H1 (cell line): ENCODE measurements around the gene GAPDHS. TPM values are rescaled to one million over a fixed set of nuclear protein-coding genes. Genes with fewer than 3 reads are reported as not detected.

Experiments used
- KDM4A ChIP-seq: IDR thresholded peaks from one replicate; pipeline ENCODE4 v1.7.1; 2012; ENCODE audit warnings: low read depth, mild to moderate bottlenecking, moderate library complexity, low read length, inconsistent platforms; ENCODE audit not compliant: severe bottlenecking
- polyA plus RNA-seq, 7 experiments: library from polyadenylated mRNA; depleted of rRNA in 3 of 7; stranded (reverse) in 5 of 7; unstranded in 2 of 7; fragments of >200 nt in 5 of 7; fragments of 200-250 nt in 2 of 7; gene quantifications; 1 replicate in 5 of 7; 2 replicates in 1 of 7; 4 replicates in 1 of 7; pipeline versions ENCODE4 v1.2.1 to v1.2.3, GENCODE V29; 2011 to 2013; ENCODE audit warnings: missing spikeins in 2 of 7, mixed read lengths in 2 of 7
- total RNA-seq: library from RNA; stranded (reverse); fragmentation: NEBNext Ultra II Directional; extraction: Animal tissue kit (Norgen Biotek cat#: 25700); gene quantifications from 2 replicates; pipeline ENCODE4 v1.2.1, GENCODE V29; 2021
- TF ChIP-seq, protein P1 (sequence below): fragments of 300-600 bp; sonication (generic); IDR thresholded peaks from 2 replicates; pipeline ENCODE4 v1.7.1; 2012; ENCODE audit warnings: low read length, moderate library complexity, mild to moderate bottlenecking, inconsistent platforms; ENCODE audit not compliant: insufficient replicate concordance
- TF ChIP-seq, protein P2 (sequence below): IDR thresholded peaks from 2 replicates; pipeline ENCODE4 v1.6.1; 2012; ENCODE audit warnings: low read length, inconsistent platforms

The GAPDHS gene
- total and polyA plus RNA-seq, 2 of the 8 experiments (the other 6 are each of a cell fraction or from before 2014, with no cell fraction given), result 0.26 TPM; not detected in 1

DNA sequence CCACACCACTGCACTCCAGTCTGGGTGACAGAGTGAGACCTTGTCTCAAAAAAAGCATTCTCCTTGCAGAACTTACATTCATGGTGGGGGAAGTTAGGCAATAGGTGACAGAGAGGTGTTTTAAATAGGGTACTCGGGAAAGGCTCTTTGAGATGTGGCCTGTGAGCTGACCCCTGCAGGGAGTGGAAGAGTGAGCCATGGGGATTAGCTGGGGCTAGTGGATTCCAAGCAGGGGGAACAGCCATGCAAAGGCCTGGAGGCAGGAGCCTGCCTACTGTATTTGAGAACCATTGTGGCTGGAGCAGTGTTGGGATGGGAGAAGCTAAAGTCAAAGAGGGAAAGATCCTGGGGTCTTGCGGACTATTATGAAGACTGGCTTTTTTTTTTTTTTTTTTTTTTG is 15.9 kb upstream of the GAPDHS start (continued):
- TF ChIP-seq, protein P1, sequence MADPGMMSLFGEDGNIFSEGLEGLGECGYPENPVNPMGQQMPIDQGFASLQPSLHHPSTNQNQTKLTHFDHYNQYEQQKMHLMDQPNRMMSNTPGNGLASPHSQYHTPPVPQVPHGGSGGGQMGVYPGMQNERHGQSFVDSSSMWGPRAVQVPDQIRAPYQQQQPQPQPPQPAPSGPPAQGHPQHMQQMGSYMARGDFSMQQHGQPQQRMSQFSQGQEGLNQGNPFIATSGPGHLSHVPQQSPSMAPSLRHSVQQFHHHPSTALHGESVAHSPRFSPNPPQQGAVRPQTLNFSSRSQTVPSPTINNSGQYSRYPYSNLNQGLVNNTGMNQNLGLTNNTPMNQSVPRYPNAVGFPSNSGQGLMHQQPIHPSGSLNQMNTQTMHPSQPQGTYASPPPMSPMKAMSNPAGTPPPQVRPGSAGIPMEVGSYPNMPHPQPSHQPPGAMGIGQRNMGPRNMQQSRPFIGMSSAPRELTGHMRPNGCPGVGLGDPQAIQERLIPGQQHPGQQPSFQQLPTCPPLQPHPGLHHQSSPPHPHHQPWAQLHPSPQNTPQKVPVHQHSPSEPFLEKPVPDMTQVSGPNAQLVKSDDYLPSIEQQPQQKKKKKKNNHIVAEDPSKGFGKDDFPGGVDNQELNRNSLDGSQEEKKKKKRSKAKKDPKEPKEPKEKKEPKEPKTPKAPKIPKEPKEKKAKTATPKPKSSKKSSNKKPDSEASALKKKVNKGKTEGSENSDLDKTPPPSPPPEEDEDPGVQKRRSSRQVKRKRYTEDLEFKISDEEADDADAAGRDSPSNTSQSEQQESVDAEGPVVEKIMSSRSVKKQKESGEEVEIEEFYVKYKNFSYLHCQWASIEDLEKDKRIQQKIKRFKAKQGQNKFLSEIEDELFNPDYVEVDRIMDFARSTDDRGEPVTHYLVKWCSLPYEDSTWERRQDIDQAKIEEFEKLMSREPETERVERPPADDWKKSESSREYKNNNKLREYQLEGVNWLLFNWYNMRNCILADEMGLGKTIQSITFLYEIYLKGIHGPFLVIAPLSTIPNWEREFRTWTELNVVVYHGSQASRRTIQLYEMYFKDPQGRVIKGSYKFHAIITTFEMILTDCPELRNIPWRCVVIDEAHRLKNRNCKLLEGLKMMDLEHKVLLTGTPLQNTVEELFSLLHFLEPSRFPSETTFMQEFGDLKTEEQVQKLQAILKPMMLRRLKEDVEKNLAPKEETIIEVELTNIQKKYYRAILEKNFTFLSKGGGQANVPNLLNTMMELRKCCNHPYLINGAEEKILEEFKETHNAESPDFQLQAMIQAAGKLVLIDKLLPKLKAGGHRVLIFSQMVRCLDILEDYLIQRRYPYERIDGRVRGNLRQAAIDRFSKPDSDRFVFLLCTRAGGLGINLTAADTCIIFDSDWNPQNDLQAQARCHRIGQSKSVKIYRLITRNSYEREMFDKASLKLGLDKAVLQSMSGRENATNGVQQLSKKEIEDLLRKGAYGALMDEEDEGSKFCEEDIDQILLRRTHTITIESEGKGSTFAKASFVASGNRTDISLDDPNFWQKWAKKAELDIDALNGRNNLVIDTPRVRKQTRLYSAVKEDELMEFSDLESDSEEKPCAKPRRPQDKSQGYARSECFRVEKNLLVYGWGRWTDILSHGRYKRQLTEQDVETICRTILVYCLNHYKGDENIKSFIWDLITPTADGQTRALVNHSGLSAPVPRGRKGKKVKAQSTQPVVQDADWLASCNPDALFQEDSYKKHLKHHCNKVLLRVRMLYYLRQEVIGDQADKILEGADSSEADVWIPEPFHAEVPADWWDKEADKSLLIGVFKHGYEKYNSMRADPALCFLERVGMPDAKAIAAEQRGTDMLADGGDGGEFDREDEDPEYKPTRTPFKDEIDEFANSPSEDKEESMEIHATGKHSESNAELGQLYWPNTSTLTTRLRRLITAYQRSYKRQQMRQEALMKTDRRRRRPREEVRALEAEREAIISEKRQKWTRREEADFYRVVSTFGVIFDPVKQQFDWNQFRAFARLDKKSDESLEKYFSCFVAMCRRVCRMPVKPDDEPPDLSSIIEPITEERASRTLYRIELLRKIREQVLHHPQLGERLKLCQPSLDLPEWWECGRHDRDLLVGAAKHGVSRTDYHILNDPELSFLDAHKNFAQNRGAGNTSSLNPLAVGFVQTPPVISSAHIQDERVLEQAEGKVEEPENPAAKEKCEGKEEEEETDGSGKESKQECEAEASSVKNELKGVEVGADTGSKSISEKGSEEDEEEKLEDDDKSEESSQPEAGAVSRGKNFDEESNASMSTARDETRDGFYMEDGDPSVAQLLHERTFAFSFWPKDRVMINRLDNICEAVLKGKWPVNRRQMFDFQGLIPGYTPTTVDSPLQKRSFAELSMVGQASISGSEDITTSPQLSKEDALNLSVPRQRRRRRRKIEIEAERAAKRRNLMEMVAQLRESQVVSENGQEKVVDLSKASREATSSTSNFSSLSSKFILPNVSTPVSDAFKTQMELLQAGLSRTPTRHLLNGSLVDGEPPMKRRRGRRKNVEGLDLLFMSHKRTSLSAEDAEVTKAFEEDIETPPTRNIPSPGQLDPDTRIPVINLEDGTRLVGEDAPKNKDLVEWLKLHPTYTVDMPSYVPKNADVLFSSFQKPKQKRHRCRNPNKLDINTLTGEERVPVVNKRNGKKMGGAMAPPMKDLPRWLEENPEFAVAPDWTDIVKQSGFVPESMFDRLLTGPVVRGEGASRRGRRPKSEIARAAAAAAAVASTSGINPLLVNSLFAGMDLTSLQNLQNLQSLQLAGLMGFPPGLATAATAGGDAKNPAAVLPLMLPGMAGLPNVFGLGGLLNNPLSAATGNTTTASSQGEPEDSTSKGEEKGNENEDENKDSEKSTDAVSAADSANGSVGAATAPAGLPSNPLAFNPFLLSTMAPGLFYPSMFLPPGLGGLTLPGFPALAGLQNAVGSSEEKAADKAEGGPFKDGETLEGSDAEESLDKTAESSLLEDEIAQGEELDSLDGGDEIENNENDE, result no peak
- TF ChIP-seq, protein P2, sequence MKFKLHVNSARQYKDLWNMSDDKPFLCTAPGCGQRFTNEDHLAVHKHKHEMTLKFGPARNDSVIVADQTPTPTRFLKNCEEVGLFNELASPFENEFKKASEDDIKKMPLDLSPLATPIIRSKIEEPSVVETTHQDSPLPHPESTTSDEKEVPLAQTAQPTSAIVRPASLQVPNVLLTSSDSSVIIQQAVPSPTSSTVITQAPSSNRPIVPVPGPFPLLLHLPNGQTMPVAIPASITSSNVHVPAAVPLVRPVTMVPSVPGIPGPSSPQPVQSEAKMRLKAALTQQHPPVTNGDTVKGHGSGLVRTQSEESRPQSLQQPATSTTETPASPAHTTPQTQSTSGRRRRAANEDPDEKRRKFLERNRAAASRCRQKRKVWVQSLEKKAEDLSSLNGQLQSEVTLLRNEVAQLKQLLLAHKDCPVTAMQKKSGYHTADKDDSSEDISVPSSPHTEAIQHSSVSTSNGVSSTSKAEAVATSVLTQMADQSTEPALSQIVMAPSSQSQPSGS, result no peak
- TF ChIP-seq KDM4A, result no peak
- TF ChIP-seq, all 59 proteins: peak for 0
